Parathyroid adenoma (tissue), 2 donors: ENCODE measurements around the gene EXOSC7.

Experiments used
- H2AFZ ChIP-seq: fragments of 300-600 bp; sonication (generic); one replicate; pipeline ENCODE4 v1.7.0; 2017; ENCODE audit warnings: antibody characterized with exemption, mild to moderate bottlenecking
- H3K27ac ChIP-seq: fragments of 300-600 bp; sonication (generic); one replicate; pipeline ENCODE4 v1.7.0; 2017
- H3K27me3 ChIP-seq: fragments of 300-600 bp; sonication (generic); one replicate; pipeline ENCODE4 v1.7.0; 2017; ENCODE audit warnings: low read length; ENCODE audit not compliant: control insufficient read depth, insufficient read depth
- H3K36me3 ChIP-seq: fragments of 300-600 bp; sonication (generic); one replicate; pipeline ENCODE4 v1.7.0; 2017; ENCODE audit warnings: low read length; ENCODE audit not compliant: control insufficient read depth, insufficient read depth
- H3K4me1 ChIP-seq: fragments of 300-600 bp; sonication (generic); one replicate; pipeline ENCODE4 v1.7.0; 2017; ENCODE audit warnings: control low read depth
- H3K4me2 ChIP-seq: fragments of 300-600 bp; sonication (generic); one replicate; pipeline ENCODE4 v1.7.0; 2017; ENCODE audit warnings: low read length
- H3K4me3 ChIP-seq: fragments of 300-600 bp; sonication (generic); one replicate; pipeline ENCODE4 v1.7.0; 2017; ENCODE audit warnings: low read depth, low read length
- H3K79me2 ChIP-seq: fragments of 300-600 bp; sonication (generic); one replicate; pipeline ENCODE4 v1.7.0; 2017; ENCODE audit warnings: control low read depth
- H3K9ac ChIP-seq: fragments of 300-600 bp; sonication (generic); one replicate; pipeline ENCODE4 v1.7.0; 2017; ENCODE audit warnings: mild to moderate bottlenecking
- H3K9me3 ChIP-seq: fragments of 300-600 bp; sonication (generic); one replicate; pipeline ENCODE4 v1.7.0; 2017; ENCODE audit warnings: low read length; ENCODE audit not compliant: control insufficient read depth
- TF ChIP-seq, protein P1 (sequence below): fragments of 300-600 bp; sonication (generic); IDR thresholded peaks from one replicate; pipeline ENCODE4 v1.7.0; 2017; ENCODE audit warnings: antibody characterized with exemption, mild to moderate bottlenecking
- donor health status: primary hyperparathyroidism.

Gene EXOSC7

GRCh38 chr3:44963571-44964325 lies 12.3 kb upstream of the EXOSC7 start:
- no peak overlapping the region for H3K4me2 ChIP-seq
- no peaks in the 10 kb centered on the region for H3K4me1 ChIP-seq
- no peak overlapping the region for H3K9ac ChIP-seq
- no peak overlapping the region for H3K4me3 ChIP-seq
- no peaks in the 10 kb centered on the region for H3K36me3 ChIP-seq
- H3K9me3 ChIP-seq = no peaks in the 10 kb centered on the region
- no peak overlapping the region for H2AFZ ChIP-seq
- H3K27me3 ChIP-seq = no peaks in the 10 kb centered on the region
- H3K27ac ChIP-seq = no peak overlapping the region
- H3K79me2 ChIP-seq = peaks cover 84% of the 10 kb centered on the region
- TF ChIP-seq, protein P1, sequence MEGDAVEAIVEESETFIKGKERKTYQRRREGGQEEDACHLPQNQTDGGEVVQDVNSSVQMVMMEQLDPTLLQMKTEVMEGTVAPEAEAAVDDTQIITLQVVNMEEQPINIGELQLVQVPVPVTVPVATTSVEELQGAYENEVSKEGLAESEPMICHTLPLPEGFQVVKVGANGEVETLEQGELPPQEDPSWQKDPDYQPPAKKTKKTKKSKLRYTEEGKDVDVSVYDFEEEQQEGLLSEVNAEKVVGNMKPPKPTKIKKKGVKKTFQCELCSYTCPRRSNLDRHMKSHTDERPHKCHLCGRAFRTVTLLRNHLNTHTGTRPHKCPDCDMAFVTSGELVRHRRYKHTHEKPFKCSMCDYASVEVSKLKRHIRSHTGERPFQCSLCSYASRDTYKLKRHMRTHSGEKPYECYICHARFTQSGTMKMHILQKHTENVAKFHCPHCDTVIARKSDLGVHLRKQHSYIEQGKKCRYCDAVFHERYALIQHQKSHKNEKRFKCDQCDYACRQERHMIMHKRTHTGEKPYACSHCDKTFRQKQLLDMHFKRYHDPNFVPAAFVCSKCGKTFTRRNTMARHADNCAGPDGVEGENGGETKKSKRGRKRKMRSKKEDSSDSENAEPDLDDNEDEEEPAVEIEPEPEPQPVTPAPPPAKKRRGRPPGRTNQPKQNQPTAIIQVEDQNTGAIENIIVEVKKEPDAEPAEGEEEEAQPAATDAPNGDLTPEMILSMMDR = no peak

GRCh38 chr3:44965165-44965564 lies 10.9 kb upstream of the EXOSC7 start:
- H3K4me2 ChIP-seq = no peak overlapping the region
- peaks cover 88% of the 10 kb centered on the region for H3K79me2 ChIP-seq
- no peak overlapping the region for H3K4me3 ChIP-seq
- H2AFZ ChIP-seq = no peak overlapping the region
- no peak overlapping the region for H3K9ac ChIP-seq
- TF ChIP-seq, protein P1 = no peak
- no peaks in the 10 kb centered on the region for H3K36me3 ChIP-seq
- no peaks in the 10 kb centered on the region for H3K4me1 ChIP-seq
- H3K27ac ChIP-seq = no peak overlapping the region
- no peaks in the 10 kb centered on the region for H3K27me3 ChIP-seq
- no peaks in the 10 kb centered on the region for H3K9me3 ChIP-seq

DNA sequence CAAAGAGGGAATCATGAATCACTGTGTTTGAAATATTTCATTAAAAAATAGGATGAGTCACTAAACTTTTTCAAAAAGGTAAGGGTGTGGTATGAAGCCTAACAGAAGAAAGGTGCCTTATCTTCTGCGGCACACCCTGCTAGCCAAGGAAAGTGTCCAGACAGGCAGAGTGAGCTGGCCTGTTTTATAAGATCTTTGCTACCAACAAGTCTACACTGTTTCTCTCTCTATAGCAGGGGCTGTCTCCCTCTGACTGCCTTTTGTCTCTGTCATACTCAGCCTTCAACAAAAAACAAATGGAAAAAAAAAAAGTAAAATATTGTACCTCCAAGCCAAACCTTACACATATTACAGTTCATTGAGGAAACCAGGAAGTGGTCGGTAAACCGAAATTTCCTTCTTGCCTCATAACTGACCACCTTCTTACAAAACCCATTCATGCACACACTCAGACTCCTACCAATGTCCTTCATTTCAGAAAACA lies 9.2 kb upstream of the EXOSC7 start:
- no peak overlapping the region for H3K9ac ChIP-seq

DNA sequence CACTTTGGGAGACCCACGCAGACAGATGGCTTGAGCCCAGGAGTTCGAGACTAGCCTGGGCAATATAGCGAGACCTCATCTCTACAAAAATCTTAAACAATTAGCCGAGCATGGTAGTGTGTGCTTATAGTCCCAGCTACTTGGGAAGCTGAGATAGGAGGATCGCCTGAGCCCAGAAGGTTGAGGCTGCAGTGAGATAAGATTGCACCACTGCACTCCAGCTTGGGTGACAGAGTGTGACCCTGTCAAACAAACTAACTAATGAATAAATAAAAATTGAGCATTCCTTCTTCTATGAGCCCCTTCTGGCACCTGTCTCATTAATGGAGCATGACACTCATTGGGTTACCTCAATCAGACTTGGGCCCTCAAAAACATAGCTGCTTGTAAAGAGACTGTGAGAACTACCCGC lies 7.6 kb upstream of the EXOSC7 start:
- Histone ChIP-seq H2AFZ (no peak overlapping the region), H3K36me3 (no peaks in the 10 kb centered on the region), H3K4me1 (peaks cover 4% of the 10 kb centered on the region), H3K27me3 (no peaks in the 10 kb centered on the region), H3K9ac (no peak overlapping the region), H3K27ac (no peak overlapping the region), H3K9me3 (no peaks in the 10 kb centered on the region), H3K79me2 (peaks cover 87% of the 10 kb centered on the region), H3K4me2 (no peak overlapping the region), H3K4me3 (no peak overlapping the region)
- TF ChIP-seq, protein P1 = no peak

More for the DNA sequence above, 9.2 kb upstream of the EXOSC7 start:
- no peaks in the 10 kb centered on the region for H3K27me3 ChIP-seq
- H3K4me2 ChIP-seq = no peak overlapping the region
- H3K79me2 ChIP-seq = peaks cover 83% of the 10 kb centered on the region
- H3K4me3 ChIP-seq = no peak overlapping the region
- no peaks in the 10 kb centered on the region for H3K36me3 ChIP-seq
- TF ChIP-seq, protein P1 = no peak
- H3K27ac ChIP-seq = no peak overlapping the region
- peaks cover 4% of the 10 kb centered on the region for H3K4me1 ChIP-seq
- H3K9me3 ChIP-seq = no peaks in the 10 kb centered on the region
- no peak overlapping the region for H2AFZ ChIP-seq
